Bronchial epithelial cell (primary cell): ENCODE results near the gene BCAS4. TPM values are rescaled to one million over a fixed set of nuclear protein-coding genes. Genes with fewer than 3 reads are reported as not detected.

Experiments used
- DNase-seq: peaks from one replicate; pipeline ENCODE4 v3.0.0-alpha.2; 2010; ENCODE audit warnings: low read depth
- FAIRE-seq: peaks from 2 replicates; lab custom pipeline; 2011; peaks lifted over from hg19 to GRCh38; lab: Jason Lieb, UNC
- H3K27me3 ChIP-seq: 2 replicates; pipeline ENCODE4 v1.5.1; 2011; ENCODE audit warnings: low read length; ENCODE audit not compliant: control insufficient read depth, insufficient read depth
- H3K36me3 ChIP-seq: 2 replicates; pipeline ENCODE4 v1.5.1; 2011; ENCODE audit warnings: low read length; ENCODE audit not compliant: control insufficient read depth, insufficient read depth
- H3K4me3 ChIP-seq: 2 replicates; pipeline ENCODE4 v1.5.1; 2011; ENCODE audit warnings: mild to moderate bottlenecking, low read depth, low read length, control low read depth
- total RNA-seq: library from RNA; depleted of rRNA; stranded (reverse); fragments of >200 nt; gene quantifications from 2 replicates; pipeline ENCODE4 v1.2.1, GENCODE V29; 2014
- TF ChIP-seq, protein P1 (sequence below): IDR thresholded peaks from 2 replicates; pipeline ENCODE4 v1.5.1; 2011; ENCODE audit warnings: mild to moderate bottlenecking, moderate library complexity, low read length, control low read depth, inconsistent platforms; ENCODE audit not compliant: insufficient read depth, severe bottlenecking

The BCAS4 gene
- total RNA-seq, 1 donor from 2014 or later, result 5.5 TPM

DNA sequence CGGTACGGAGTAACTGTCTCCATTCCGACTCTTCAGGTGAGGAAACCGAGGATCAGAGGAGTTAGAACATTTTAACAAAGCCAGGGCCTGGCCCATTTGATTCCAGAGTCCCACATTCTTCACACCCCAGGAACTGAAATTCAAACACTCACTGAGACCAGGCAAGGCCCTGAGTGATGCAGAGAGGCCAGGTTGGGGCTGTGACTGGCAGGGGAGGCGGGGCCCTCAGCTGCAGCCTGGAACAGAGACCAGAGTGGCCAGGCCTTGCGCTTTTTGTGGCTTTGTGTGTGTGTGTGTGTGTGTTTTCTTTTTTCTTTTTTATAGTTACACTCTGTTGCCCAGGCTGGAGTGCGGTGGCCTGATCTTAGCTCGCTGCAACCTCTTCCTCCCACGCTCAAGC lies 57.2 kb downstream of the BCAS4 start:
- no peaks in the 10 kb centered on the region for H3K27me3 ChIP-seq
- DNase-seq, result no peak
- FAIRE-seq, result no peak
- H3K36me3 ChIP-seq, result no peaks in the 10 kb centered on the region
- no peak overlapping the region for H3K4me3 ChIP-seq
- TF ChIP-seq, protein P1, sequence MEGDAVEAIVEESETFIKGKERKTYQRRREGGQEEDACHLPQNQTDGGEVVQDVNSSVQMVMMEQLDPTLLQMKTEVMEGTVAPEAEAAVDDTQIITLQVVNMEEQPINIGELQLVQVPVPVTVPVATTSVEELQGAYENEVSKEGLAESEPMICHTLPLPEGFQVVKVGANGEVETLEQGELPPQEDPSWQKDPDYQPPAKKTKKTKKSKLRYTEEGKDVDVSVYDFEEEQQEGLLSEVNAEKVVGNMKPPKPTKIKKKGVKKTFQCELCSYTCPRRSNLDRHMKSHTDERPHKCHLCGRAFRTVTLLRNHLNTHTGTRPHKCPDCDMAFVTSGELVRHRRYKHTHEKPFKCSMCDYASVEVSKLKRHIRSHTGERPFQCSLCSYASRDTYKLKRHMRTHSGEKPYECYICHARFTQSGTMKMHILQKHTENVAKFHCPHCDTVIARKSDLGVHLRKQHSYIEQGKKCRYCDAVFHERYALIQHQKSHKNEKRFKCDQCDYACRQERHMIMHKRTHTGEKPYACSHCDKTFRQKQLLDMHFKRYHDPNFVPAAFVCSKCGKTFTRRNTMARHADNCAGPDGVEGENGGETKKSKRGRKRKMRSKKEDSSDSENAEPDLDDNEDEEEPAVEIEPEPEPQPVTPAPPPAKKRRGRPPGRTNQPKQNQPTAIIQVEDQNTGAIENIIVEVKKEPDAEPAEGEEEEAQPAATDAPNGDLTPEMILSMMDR, result no peak

DNA sequence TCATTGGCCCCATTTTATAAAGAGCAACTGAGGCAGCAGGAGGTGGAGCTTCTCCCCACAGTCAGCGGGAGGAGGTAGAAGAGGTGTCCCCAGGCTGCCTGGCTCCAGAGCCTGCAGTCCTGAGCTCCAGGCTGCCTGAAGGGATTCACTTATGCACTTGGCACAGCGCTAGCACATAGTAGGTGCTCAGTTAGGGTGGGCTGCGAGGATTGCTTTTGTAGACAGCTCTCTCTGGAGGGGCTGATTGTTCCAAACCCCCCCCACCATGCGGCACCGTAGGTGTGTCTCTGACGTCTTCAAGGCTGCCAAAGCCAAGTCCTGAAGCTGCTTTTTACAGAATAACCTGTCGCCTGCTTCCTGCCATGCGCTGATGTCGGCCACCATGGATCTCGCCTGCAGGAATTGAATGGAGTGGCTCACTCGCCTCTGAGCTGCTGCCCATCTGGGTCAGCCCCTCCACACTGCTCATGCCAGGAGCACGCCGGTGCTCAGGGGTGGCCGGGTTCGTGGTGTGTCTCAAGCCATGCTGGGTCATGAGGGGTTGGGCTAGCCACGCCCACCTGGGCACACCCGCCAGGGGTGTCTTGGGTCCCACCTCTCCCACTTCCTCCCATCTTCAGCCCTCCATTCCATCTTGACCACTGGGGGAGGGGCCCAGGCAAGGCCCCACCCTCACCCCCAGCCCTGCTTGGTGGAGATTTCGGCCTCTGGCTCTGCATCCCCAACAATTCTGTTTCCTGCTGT lies 59.8 kb downstream of the BCAS4 start:
- TF ChIP-seq, protein P1, result no peak
- no peak for FAIRE-seq
- no peak overlapping the region for H3K4me3 ChIP-seq
- no peaks in the 10 kb centered on the region for H3K27me3 ChIP-seq
- H3K36me3 ChIP-seq, result no peaks in the 10 kb centered on the region
- DNase-seq, result no peak

DNA sequence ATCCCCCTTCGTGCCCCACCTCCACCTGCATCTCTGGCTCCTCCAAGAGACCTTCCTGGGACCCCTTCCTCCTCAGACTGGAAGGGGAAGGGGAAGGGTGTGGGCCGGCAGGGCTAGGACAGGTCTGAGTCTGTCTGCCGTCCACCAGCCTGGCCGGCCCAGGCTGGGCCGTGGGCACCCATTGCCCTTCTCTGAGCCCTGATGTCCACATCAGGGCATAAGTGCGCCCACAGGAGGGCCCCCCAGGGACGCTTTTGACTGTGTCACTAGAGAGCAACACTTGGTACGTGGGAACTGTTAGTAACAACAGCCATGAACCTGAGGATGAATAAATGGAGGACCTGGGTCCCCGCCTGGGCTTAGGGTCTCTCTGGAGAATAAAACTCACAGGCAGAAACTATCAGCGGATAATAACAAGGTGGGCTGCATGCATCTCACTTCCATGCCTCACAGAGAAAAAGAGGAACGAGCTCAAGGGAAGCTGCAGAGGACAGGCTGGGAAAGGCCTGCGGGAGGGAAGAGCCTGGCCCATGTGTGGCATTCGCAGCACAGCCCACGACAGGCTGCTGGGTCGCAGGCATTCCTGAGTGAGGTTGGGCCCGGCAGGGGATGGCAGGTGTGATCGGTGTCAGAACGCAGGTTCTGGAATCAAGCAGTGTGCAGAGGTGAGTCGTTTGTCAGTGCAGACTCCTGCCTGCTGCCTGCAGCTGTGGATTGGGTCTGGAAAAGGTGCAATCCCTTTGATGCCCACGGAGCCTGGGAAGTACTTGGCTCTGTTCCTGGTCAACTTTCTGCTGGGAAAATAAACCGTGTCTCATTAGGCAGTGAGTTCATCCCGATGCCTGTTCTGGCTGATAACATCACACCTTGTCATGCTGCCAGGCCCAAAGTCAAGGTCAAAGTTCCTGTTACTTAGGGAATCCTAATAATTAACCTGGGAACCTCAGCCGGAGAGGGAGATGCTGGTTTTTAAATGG lies 60.9 kb downstream of the BCAS4 start:
- Histone ChIP-seq H3K36me3 (no peaks in the 10 kb centered on the region), H3K27me3 (no peaks in the 10 kb centered on the region), H3K4me3 (no peak overlapping the region)
- FAIRE-seq, result no peak
- peak; percentile 53 for DNase-seq
- TF ChIP-seq, protein P1, result no peak

DNA sequence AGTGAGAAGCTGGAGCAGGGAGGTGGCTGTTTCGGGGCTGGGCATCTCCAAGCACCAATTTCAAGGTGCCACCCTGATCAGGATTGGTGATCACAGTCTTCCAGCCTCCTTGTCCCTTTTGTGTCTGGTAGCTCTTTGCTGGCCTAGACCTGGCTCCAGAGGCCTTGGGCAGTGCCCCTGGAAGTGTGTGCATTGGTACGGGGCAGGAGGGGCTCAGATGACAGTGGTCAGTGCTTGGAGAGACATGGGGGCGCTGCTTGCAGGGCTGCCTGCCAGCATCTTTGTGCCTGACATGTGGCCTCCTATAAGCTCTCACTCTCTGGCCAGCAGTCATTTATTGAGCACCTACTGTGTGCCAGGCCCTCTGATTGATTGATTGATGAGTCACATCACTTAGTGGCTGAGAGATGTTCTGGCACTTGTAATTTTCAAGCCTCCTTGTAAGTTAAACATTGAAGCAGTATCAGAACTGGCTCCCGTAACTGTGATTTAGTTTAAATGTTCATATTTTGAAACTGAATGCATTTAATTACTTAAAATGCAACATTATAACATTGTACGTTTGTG lies 61.7 kb downstream of the BCAS4 start:
- DNase-seq, result no peak
- no peak for FAIRE-seq
- Histone ChIP-seq H3K4me3 (no peak overlapping the region), H3K36me3 (no peaks in the 10 kb centered on the region), H3K27me3 (no peaks in the 10 kb centered on the region)
- TF ChIP-seq, protein P1, result no peak

DNA sequence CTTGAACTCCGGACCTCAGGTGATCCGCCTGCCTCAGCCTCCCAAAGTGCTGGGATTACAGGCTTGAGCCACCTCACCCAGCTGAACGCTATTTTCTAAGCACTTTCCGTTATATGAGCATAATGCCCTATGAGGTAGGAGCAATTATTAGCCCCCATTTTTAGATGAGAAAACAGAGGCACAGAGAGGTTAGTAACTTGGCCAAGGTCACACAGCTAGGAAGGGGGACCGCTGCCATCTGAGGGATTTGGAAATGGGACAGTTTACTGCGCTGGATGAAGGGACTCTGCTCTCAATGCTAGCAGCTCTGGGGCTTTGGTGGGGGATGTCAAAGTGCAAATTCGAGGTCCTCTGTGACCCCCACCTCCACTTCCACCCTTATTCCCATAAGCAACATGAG lies 62.5 kb downstream of the BCAS4 start:
- DNase-seq (no peak), FAIRE-seq (no peak)
- H3K4me3 ChIP-seq, result no peak overlapping the region
- H3K27me3 ChIP-seq, result no peaks in the 10 kb centered on the region
- H3K36me3 ChIP-seq, result no peaks in the 10 kb centered on the region
- TF ChIP-seq, protein P1, result no peak
